DMS53 treated with DMSO at 0.1 percent for 48 hours (cell line): Measurements from ENCODE around the gene CHST13.
A peak's percentile ranks its signal among the peaks of the same experiment; 100 is the strongest.

Source experiments
- DNase-seq: peaks from one replicate; lab custom pipeline; 2025; ENCODE audit not compliant: unreplicated experiment; lab: John Stamatoyannopoulos, UW

CHST13 gene

GRCh38 chr3:126507886-126508285 is 16.1 kb upstream of the CHST13 start:
- no peak for DNase-seq

DNA sequence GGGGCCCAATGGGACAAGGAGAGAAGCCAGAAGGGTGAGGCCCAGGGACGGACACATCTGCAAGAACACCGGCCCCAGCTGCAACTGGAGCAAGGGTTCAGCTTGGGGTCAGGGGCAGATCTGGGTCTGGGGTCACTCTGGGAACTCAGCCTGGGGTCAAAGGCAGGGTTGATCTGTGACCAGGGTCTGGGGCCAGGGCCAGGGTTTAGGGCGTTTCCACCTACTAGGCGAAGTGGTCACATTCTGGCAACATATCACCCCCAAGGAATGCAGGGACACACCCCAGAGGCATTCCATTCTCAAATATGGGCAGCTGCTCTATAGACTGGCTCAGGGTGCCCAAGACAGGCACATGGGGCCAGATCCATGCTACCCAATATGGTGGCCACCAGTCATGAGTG is 15.4 kb upstream of the CHST13 start:
- DNase-seq: no peak

- DNase-seq: no peak
These were observed 14.2 kb upstream of the CHST13 start for GRCh38 chr3:126509597-126510307.

- DNase-seq: no peak
These were observed 13.5 kb upstream of the CHST13 start for GRCh38 chr3:126510308-126510910.

DNA sequence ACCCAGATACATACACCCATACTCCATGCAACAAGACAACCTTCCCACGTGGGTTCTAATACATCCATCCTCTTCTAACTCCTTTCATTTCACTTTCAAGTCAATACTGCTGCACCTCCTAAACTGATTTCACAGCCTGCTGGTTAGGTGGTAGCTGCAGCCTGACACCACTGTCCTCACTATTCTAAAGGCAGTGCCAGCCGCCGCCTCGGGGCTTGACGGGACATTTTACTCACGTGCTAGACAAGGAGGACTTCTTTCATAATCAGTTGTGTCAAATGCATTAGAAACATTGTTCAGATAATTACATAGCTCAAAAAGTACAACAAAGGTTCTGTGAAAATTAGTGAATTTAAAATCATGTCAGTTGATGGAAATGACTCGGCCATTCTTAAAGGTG is 12.7 kb upstream of the CHST13 start:
- no peak for DNase-seq

- DNase-seq: no peak
These were observed 11.9 kb upstream of the CHST13 start for GRCh38 chr3:126512026-126512425.

DNA sequence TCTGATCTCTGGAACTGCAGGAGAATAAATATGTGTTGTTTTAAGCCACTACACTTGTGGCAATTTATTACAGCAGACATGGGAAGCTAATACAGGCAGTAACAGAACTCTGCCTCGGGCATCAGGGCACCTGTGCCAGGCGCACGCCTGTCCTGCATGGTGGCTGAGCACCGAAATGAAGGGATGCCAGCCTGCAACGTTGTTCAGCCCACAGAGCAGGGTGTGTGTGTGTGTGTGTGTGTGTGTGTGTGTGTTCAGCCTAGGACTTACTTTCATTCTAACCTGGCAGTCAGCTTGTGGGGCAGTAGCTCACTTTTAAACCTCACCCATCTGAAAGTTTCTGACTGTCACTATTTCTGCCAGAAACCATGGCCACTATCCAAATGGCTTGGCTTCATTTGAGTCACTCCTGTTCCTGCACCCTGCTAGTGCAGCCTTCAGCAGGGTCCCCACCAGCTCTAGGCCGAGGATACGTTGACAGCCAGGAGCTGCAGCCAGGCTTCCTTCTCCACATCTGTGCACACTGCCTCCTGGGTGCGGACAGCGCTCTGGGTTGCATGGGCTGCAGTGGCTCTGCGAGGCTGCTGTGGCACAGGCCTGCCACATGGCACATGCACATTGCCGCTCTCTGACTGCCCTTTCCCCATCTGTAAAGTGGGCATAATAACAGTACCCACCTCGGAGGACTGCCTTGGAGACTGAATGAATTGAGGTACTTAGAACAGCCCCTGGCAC is 10.9 kb upstream of the CHST13 start:
- no peak for DNase-seq

DNA sequence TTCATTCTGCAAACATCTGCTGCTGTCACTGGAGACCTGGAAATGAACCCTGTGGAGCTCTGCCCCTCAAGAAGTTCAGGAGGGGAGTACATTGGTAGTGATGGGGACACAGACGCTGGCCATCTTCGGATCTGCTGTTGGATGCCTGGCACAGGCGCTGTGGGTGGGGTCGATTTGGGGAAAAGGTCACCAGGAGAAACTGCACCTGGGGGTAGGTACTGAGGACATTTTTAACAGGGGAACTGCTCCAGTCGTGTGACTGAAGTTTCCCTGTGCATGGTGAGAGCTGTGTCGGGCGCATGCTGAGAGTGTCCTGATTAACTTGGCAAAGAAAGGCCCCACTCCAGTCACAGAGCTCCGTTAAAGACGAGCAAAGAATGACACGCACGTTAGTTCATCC is 9.8 kb upstream of the CHST13 start:
- no peak for DNase-seq

- DNase-seq: no peak
These were observed 8.8 kb upstream of the CHST13 start for GRCh38 chr3:126515066-126515706.

- DNase-seq: no peak
These were observed 7.6 kb upstream of the CHST13 start for GRCh38 chr3:126516152-126516935.

DNA sequence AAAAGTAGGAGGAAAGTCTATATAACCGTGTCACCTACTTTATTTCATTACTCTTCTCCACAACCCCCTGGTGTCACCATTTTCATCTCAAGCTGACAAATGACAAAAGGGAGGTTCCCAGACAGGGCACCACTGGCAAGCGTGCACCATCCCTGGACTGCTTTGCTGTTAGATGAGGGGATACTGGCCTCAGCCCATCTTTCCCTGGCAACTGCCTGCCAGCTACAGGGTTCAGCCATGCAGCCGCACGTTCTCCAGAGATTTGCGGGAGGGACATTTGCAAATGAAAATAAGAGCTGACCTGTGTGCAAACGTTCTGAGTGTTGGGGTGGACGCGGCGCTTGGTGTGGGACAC is 7.0 kb upstream of the CHST13 start:
- no peak for DNase-seq

- DNase-seq: no peak
These were observed 6.5 kb upstream of the CHST13 start, which contains the start of gene UROC1 for GRCh38 chr3:126517291-126517951. Gene UROC1 (minus strand): TSS chr3:126517773. CDS start chr3:126517719, 54 bp downstream.

- no peak for DNase-seq
These were observed 5.8 kb upstream of the CHST13 start for GRCh38 chr3:126517986-126518778.

- DNase-seq: no peak
These were observed 5.2 kb upstream of the CHST13 start for GRCh38 chr3:126518779-126519177.

GRCh38 chr3:126519506-126520455 is 4.2 kb upstream of the CHST13 start:
- DNase-seq: no peak

GRCh38 chr3:126521122-126521891 is 2.6 kb upstream of the CHST13 start:
- DNase-seq: no peak

- peak; percentile 23 for DNase-seq
These were observed 1.6 kb upstream of the CHST13 start for GRCh38 chr3:126522363-126522788.
